GM19238 (cell line): ENCODE data around the gene ARF6.

Experiments
- DNase-seq: peaks from one replicate; pipeline ENCODE4 v3.0.0; 2011; ENCODE audit warnings: low spot score; ENCODE audit not compliant: insufficient read length

The ARF6 gene

GRCh38 chr14:49939884-49940510 is 47.1 kb downstream of the ARF6 start:
- no peak for DNase-seq

GRCh38 chr14:49940808-49941421 is 48.0 kb downstream of the ARF6 start:
- DNase-seq, result no peak

- DNase-seq, result no peak
These were observed 49.2 kb downstream of the ARF6 start for GRCh38 chr14:49942090-49942489.

GRCh38 chr14:49944501-49944900 is 51.6 kb downstream of the ARF6 start:
- DNase-seq, result no peak

GRCh38 chr14:49945448-49946319 is 52.8 kb downstream of the ARF6 start:
- no peak for DNase-seq
